ENCODE measurements around the gene BORCS6.

DNA sequence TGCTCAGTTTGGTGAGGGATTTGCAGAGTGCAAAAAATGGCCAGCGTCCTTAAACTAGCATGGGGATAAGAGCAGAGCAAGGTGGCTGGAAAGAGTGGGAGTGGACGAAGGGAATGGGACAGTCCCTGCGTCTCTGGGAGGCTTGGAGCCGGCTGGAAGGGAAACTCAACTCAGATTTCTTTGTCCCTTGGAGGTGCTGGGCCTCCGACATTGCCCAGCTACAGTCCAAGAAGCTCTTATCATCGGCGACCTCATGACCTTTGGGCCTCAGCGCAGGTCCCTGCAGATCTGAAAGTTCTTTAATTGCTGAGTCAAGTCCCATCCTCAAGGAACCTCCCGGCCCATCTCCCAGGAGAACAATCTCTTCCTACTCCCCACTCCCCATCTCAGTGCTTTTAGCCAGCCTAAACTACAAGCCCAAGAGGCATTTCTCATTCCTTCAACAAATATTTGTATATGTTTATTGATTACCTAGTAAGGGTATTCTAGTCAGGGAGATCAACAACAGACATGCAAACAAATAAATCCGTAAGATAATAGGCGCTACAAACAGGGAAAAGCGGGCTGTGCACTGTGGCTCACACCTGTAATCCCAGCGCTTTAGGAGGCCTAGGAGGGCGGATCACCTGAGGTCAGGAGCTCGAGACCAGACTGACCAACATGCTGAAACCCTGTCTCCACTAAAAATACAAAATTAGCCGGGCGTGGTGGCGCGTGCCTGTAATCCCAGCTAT is 12.8 kb downstream of the BORCS6 start:
- TF ChIP-seq, protein P1, sequence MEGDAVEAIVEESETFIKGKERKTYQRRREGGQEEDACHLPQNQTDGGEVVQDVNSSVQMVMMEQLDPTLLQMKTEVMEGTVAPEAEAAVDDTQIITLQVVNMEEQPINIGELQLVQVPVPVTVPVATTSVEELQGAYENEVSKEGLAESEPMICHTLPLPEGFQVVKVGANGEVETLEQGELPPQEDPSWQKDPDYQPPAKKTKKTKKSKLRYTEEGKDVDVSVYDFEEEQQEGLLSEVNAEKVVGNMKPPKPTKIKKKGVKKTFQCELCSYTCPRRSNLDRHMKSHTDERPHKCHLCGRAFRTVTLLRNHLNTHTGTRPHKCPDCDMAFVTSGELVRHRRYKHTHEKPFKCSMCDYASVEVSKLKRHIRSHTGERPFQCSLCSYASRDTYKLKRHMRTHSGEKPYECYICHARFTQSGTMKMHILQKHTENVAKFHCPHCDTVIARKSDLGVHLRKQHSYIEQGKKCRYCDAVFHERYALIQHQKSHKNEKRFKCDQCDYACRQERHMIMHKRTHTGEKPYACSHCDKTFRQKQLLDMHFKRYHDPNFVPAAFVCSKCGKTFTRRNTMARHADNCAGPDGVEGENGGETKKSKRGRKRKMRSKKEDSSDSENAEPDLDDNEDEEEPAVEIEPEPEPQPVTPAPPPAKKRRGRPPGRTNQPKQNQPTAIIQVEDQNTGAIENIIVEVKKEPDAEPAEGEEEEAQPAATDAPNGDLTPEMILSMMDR (IDR thresholded peaks at IDR 0.05; ENCODE audit: insufficient read depth, low read length): no peak
- no peak for TF ChIP-seq POLR2AphosphoS5 (IDR thresholded peaks at IDR 0.05; ENCODE audit: low read depth)
- no peak for TF ChIP-seq GABPA (IDR thresholded peaks at IDR 0.05; ENCODE audit: low read depth)
- TF ChIP-seq, protein P2, sequence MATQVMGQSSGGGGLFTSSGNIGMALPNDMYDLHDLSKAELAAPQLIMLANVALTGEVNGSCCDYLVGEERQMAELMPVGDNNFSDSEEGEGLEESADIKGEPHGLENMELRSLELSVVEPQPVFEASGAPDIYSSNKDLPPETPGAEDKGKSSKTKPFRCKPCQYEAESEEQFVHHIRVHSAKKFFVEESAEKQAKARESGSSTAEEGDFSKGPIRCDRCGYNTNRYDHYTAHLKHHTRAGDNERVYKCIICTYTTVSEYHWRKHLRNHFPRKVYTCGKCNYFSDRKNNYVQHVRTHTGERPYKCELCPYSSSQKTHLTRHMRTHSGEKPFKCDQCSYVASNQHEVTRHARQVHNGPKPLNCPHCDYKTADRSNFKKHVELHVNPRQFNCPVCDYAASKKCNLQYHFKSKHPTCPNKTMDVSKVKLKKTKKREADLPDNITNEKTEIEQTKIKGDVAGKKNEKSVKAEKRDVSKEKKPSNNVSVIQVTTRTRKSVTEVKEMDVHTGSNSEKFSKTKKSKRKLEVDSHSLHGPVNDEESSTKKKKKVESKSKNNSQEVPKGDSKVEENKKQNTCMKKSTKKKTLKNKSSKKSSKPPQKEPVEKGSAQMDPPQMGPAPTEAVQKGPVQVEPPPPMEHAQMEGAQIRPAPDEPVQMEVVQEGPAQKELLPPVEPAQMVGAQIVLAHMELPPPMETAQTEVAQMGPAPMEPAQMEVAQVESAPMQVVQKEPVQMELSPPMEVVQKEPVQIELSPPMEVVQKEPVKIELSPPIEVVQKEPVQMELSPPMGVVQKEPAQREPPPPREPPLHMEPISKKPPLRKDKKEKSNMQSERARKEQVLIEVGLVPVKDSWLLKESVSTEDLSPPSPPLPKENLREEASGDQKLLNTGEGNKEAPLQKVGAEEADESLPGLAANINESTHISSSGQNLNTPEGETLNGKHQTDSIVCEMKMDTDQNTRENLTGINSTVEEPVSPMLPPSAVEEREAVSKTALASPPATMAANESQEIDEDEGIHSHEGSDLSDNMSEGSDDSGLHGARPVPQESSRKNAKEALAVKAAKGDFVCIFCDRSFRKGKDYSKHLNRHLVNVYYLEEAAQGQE (IDR thresholded peaks at IDR 0.05; ENCODE audit: insufficient replicate concordance, low read depth): no peak
- TF ChIP-seq SPI1 (IDR thresholded peaks at IDR 0.05; ENCODE audit: borderline replicate concordance, low read depth): no peak

Data from HL-60 (cell line).